ENCODE measurements around the gene SCMH1. TPM values are rescaled to one million over a fixed set of nuclear protein-coding genes. Genes with fewer than 3 reads are reported as not detected.

The SCMH1 gene
- total and polyA plus RNA-seq, 2 experiments from 2014 or later, result 48.1 to 52.3 TPM

GRCh38 chr1:41158966-41159365 is 83.1 kb downstream of the SCMH1 start:
- no peaks in the 10 kb centered on the region for H3K36me3 ChIP-seq (replicated peaks; ENCODE audit: insufficient read depth, low read depth)
- no peak overlapping the region for H3K4me2 ChIP-seq
- TF ChIP-seq CTCF (IDR thresholded peaks at IDR 0.05; ENCODE audit: poor library complexity), result no peak
- TF ChIP-seq EZH2phosphoT487 (IDR thresholded peaks at IDR 0.05; ENCODE audit: low read depth, severe bottlenecking, unreplicated experiment), result no peak
- TF ChIP-seq EZH2 (IDR thresholded peaks at IDR 0.05; ENCODE audit: borderline replicate concordance), result no peak
- H3K27me3 ChIP-seq, result no peaks in the 10 kb centered on the region
- H3K4me3 ChIP-seq, result no peak overlapping the region
- no peak overlapping the region for H2AFZ ChIP-seq
- WGBS (ENCODE audit: low lambda C conversion rate, missing lambda C conversion rate), result 95% methylated on average over 1 of the region's 1 CpG
- no peak overlapping the region for H3K27ac ChIP-seq
- H3K9me2 ChIP-seq (replicated peaks; ENCODE audit: insufficient read depth), result no peaks in the 10 kb centered on the region
- no peaks in the 10 kb centered on the region for H4K20me1 ChIP-seq (ENCODE audit: insufficient read depth, poor library complexity, severe bottlenecking)
- no peaks in the 10 kb centered on the region for H3K4me1 ChIP-seq (ENCODE audit: insufficient read depth)
- no peak for DNase-seq (ENCODE audit: low spot score)
- H3K9me3 ChIP-seq (ENCODE audit: low read depth), result no peaks in the 10 kb centered on the region
- H3K79me2 ChIP-seq, result peaks cover 2% of the 10 kb centered on the region

- Histone ChIP-seq H3K79me2 (peaks cover 2% of the 10 kb centered on the region), H4K20me1 (ENCODE audit: insufficient read depth, poor library complexity, severe bottlenecking) (no peaks in the 10 kb centered on the region), H3K4me3 (no peak overlapping the region), H3K4me2 (no peak overlapping the region), H2AFZ (no peak overlapping the region), H3K27me3 (no peaks in the 10 kb centered on the region), H3K9me3 (ENCODE audit: low read depth) (no peaks in the 10 kb centered on the region), H3K4me1 (ENCODE audit: insufficient read depth) (peaks cover 2% of the 10 kb centered on the region), H3K27ac (no peak overlapping the region), H3K9me2 (replicated peaks; ENCODE audit: insufficient read depth) (no peaks in the 10 kb centered on the region), H3K36me3 (replicated peaks; ENCODE audit: insufficient read depth, low read depth) (no peaks in the 10 kb centered on the region)
- no peak for TF ChIP-seq CTCF (IDR thresholded peaks at IDR 0.05; ENCODE audit: poor library complexity)
- TF ChIP-seq EZH2phosphoT487 (IDR thresholded peaks at IDR 0.05; ENCODE audit: low read depth, severe bottlenecking, unreplicated experiment), result no peak
- TF ChIP-seq EZH2 (IDR thresholded peaks at IDR 0.05; ENCODE audit: borderline replicate concordance), result no peak
- no peak for DNase-seq (ENCODE audit: low spot score)
- WGBS (ENCODE audit: low lambda C conversion rate, missing lambda C conversion rate), result 80% methylated on average over 3 of the region's 3 CpGs
These were observed 83.8 kb downstream of the SCMH1 start for GRCh38 chr1:41158147-41158875.

- Histone ChIP-seq H3K27me3 (no peaks in the 10 kb centered on the region), H3K4me1 (ENCODE audit: insufficient read depth) (peaks cover 21% of the 10 kb centered on the region), H3K4me2 (no peak overlapping the region), H3K9me2 (replicated peaks; ENCODE audit: insufficient read depth) (no peaks in the 10 kb centered on the region), H4K20me1 (ENCODE audit: insufficient read depth, poor library complexity, severe bottlenecking) (no peaks in the 10 kb centered on the region), H3K27ac (no peak overlapping the region), H3K9me3 (ENCODE audit: low read depth) (no peaks in the 10 kb centered on the region), H2AFZ (no peak overlapping the region), H3K79me2 (peaks cover 2% of the 10 kb centered on the region), H3K4me3 (no peak overlapping the region), H3K36me3 (replicated peaks; ENCODE audit: insufficient read depth, low read depth) (no peaks in the 10 kb centered on the region)
- DNase-seq (ENCODE audit: low spot score), result no peak
- 100% methylated on average over 1 of the region's 1 CpG for WGBS (ENCODE audit: low lambda C conversion rate, missing lambda C conversion rate)
- TF ChIP-seq EZH2phosphoT487 (IDR thresholded peaks at IDR 0.05; ENCODE audit: low read depth, severe bottlenecking, unreplicated experiment) (no peak), CTCF (IDR thresholded peaks at IDR 0.05; ENCODE audit: poor library complexity) (no peak), EZH2 (IDR thresholded peaks at IDR 0.05; ENCODE audit: borderline replicate concordance) (no peak)
These were observed 87.0 kb downstream of the SCMH1 start for GRCh38 chr1:41155105-41155504.

All from hepatocyte (in vitro differentiated cells).